ENCODE data around the gene NLGN1.

GRCh38 chr3:174125267-174125824, 727.8 kb downstream of the NLGN1 start:
- TF ChIP-seq CTCF (IDR thresholded peaks at IDR 0.05) (peak; percentile 11 to 36 (median 16)), EP300 (IDR thresholded peaks at IDR 0.05) (no peak), POLR2AphosphoS5 (IDR thresholded peaks at IDR 0.05) (no peak), POLR2A (IDR thresholded peaks at IDR 0.05; ENCODE audit: low read depth) (no peak)
